ENCODE measurements around the gene TATDN2.

TATDN2 gene

GRCh38 chr3:10228248-10228950 lies 19.9 kb upstream of the TATDN2 start:
- TF ChIP-seq CTCF (IDR thresholded peaks at IDR 0.05; ENCODE audit: low read length, missing control alignments) = no peak
- no peak overlapping the region for H3K4me3 ChIP-seq (replicated peaks; ENCODE audit: low read depth, low read length)
- DNase-seq (ENCODE audit: low read depth) = peak; percentile 79

GRCh38 chr3:10229576-10229975 lies 18.7 kb upstream of the TATDN2 start:
- TF ChIP-seq CTCF (IDR thresholded peaks at IDR 0.05; ENCODE audit: low read length, missing control alignments) = no peak
- DNase-seq (ENCODE audit: low read depth) = no peak
- H3K4me3 ChIP-seq (replicated peaks; ENCODE audit: low read depth, low read length) = no peak overlapping the region

GRCh38 chr3:10232137-10232536 lies 16.1 kb upstream of the TATDN2 start:
- no peak overlapping the region for H3K4me3 ChIP-seq (replicated peaks; ENCODE audit: low read depth, low read length)
- TF ChIP-seq CTCF (IDR thresholded peaks at IDR 0.05; ENCODE audit: low read length, missing control alignments) = no peak
- no peak for DNase-seq (ENCODE audit: low read depth)

GRCh38 chr3:10233988-10234387 lies 14.3 kb upstream of the TATDN2 start:
- no peak overlapping the region for H3K4me3 ChIP-seq (replicated peaks; ENCODE audit: low read depth, low read length)
- TF ChIP-seq CTCF (IDR thresholded peaks at IDR 0.05; ENCODE audit: low read length, missing control alignments) = no peak
- DNase-seq (ENCODE audit: low read depth) = no peak

- no peak for DNase-seq (ENCODE audit: low read depth)
- no peak for TF ChIP-seq CTCF (IDR thresholded peaks at IDR 0.05; ENCODE audit: low read length, missing control alignments)
- H3K4me3 ChIP-seq (replicated peaks; ENCODE audit: low read depth, low read length) = no peak overlapping the region
Observed at GRCh38 chr3:10234526-10235230, 13.6 kb upstream of the TATDN2 start.

- no peak overlapping the region for H3K4me3 ChIP-seq (replicated peaks; ENCODE audit: low read depth, low read length)
- TF ChIP-seq CTCF (IDR thresholded peaks at IDR 0.05; ENCODE audit: low read length, missing control alignments) = no peak
- DNase-seq (ENCODE audit: low read depth) = no peak
Observed at GRCh38 chr3:10235551-10235950, 12.7 kb upstream of the TATDN2 start.
